Measurements from ENCODE around the gene FAM89B. TPM values are rescaled to one million over a fixed set of nuclear protein-coding genes. Genes with fewer than 3 reads are reported as not detected.

FAM89B gene
- polyA plus RNA-seq, 1 donor from 2014 or later = 75.1 TPM

DNA sequence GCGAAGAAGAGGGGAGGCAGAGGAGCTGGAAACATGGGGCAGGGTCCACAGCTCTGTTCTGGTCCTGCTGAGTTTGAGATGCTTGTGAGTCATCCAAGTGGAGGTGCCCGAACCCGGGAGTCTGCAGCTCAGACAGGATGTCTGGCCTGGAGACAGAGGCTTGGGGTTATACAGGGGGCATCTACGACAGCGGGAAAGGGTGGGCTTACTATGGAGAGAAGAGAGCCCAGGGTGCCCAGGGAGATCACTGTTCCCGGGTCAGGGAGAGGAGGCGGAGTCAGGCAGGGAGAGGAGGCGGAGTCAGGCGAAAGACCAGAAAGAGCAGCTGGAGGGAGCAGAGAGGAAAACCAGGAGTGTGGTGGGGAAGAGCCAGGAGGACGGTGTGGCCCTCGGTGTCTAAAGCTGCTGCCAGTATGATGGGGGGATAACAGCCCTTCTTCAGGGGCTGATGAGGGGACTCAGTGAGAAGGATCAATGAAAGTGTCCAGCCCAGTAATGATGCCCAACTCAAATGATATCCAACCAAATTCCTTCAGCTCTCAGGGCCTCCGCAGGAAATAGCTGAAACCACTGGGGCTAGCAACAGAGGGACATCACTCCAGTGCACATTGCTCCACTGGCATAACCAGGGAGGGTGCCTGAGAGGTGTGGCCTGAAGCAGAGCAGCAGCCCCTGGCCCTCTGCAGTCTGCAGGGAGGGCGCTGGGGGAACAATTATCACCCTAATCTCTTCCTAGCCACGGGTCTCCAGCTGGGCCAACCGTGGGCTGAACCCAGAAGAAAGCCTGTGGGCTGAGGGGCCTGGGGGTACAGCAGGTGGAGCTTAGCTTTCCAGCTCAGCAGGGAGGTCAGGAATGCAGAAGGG is 11.6 kb upstream of the FAM89B start:
- Histone ChIP-seq H2AFZ (ENCODE audit: low read depth, low read length) (no peak overlapping the region), H3K9me2 (ENCODE audit: insufficient read depth, low read length) (no peaks in the 10 kb centered on the region), H3K9me3 (ENCODE audit: low read length) (no peaks in the 10 kb centered on the region), H3K9ac (ENCODE audit: low read length) (no peak overlapping the region), H3F3A (ENCODE audit: insufficient read depth, low read length, poor library complexity, severe bottlenecking) (no peaks in the 10 kb centered on the region), H3K4me2 (ENCODE audit: low read length) (no peak overlapping the region), H3K27ac (ENCODE audit: low read length) (no peak overlapping the region), H3K36me3 (ENCODE audit: insufficient read depth, low read length) (no peaks in the 10 kb centered on the region), H3K27me3 (ENCODE audit: insufficient read depth, low read depth, low read length) (no peaks in the 10 kb centered on the region), H4K20me1 (ENCODE audit: insufficient read depth) (no peaks in the 10 kb centered on the region), H3K4me3 (ENCODE audit: low read length) (no peak overlapping the region), H3K79me2 (replicated peaks; ENCODE audit: insufficient read depth, low read length) (no peaks in the 10 kb centered on the region)
- TF ChIP-seq MXI1 (conservative IDR thresholded peaks at IDR 0.05; ENCODE audit: poor library complexity, severe bottlenecking) (no peak), POLR2AphosphoS5 (IDR thresholded peaks at IDR 0.05) (no peak), EP300 (conservative IDR thresholded peaks at IDR 0.05; ENCODE audit: poor library complexity, severe bottlenecking) (no peak), RAD21 (conservative IDR thresholded peaks at IDR 0.05) (no peak), EZH2 (IDR thresholded peaks at IDR 0.05; ENCODE audit: borderline replicate concordance, insufficient read depth, low read length, poor library complexity, severe bottlenecking) (no peak), TAF1 (IDR thresholded peaks at IDR 0.05; ENCODE audit: low read depth) (no peak)
- TF ChIP-seq, protein P1, sequence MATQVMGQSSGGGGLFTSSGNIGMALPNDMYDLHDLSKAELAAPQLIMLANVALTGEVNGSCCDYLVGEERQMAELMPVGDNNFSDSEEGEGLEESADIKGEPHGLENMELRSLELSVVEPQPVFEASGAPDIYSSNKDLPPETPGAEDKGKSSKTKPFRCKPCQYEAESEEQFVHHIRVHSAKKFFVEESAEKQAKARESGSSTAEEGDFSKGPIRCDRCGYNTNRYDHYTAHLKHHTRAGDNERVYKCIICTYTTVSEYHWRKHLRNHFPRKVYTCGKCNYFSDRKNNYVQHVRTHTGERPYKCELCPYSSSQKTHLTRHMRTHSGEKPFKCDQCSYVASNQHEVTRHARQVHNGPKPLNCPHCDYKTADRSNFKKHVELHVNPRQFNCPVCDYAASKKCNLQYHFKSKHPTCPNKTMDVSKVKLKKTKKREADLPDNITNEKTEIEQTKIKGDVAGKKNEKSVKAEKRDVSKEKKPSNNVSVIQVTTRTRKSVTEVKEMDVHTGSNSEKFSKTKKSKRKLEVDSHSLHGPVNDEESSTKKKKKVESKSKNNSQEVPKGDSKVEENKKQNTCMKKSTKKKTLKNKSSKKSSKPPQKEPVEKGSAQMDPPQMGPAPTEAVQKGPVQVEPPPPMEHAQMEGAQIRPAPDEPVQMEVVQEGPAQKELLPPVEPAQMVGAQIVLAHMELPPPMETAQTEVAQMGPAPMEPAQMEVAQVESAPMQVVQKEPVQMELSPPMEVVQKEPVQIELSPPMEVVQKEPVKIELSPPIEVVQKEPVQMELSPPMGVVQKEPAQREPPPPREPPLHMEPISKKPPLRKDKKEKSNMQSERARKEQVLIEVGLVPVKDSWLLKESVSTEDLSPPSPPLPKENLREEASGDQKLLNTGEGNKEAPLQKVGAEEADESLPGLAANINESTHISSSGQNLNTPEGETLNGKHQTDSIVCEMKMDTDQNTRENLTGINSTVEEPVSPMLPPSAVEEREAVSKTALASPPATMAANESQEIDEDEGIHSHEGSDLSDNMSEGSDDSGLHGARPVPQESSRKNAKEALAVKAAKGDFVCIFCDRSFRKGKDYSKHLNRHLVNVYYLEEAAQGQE (IDR thresholded peaks at IDR 0.05; ENCODE audit: borderline replicate concordance) = no peak

DNA sequence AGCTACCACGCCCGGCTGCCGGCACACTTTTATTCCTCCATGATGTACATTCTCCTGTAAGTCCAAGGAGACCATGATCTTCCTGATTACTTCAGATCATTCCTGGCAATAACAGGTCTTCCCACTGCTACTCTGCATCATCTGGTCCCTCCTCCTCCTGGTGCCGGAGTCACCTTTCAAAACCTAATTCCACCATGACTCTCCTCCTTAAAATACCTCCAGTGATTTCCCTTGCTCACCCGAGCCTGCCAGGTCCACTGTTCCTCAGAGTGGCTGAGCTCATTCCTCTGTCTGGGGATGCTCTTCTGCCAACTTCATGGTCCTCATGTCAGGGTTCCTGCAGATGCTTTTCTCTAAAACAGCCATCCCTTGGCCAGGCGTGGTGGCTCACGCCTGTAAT is 10.3 kb upstream of the FAM89B start:
- no peaks in the 10 kb centered on the region for H3K9me2 ChIP-seq (ENCODE audit: insufficient read depth, low read length)
- H3K27ac ChIP-seq (ENCODE audit: low read length) = no peak overlapping the region
- no peaks in the 10 kb centered on the region for H3K27me3 ChIP-seq (ENCODE audit: insufficient read depth, low read depth, low read length)
- no peak overlapping the region for H3K4me3 ChIP-seq (ENCODE audit: low read length)
- no peak overlapping the region for H3K4me2 ChIP-seq (ENCODE audit: low read length)
- H4K20me1 ChIP-seq (ENCODE audit: insufficient read depth) = no peaks in the 10 kb centered on the region
- TF ChIP-seq SMC3 (conservative IDR thresholded peaks at IDR 0.05; ENCODE audit: poor library complexity) (no peak), RAD21 (conservative IDR thresholded peaks at IDR 0.05) (no peak), POLR2AphosphoS5 (IDR thresholded peaks at IDR 0.05) (no peak), EP300 (conservative IDR thresholded peaks at IDR 0.05; ENCODE audit: poor library complexity, severe bottlenecking) (no peak)
- TF ChIP-seq, protein P2, sequence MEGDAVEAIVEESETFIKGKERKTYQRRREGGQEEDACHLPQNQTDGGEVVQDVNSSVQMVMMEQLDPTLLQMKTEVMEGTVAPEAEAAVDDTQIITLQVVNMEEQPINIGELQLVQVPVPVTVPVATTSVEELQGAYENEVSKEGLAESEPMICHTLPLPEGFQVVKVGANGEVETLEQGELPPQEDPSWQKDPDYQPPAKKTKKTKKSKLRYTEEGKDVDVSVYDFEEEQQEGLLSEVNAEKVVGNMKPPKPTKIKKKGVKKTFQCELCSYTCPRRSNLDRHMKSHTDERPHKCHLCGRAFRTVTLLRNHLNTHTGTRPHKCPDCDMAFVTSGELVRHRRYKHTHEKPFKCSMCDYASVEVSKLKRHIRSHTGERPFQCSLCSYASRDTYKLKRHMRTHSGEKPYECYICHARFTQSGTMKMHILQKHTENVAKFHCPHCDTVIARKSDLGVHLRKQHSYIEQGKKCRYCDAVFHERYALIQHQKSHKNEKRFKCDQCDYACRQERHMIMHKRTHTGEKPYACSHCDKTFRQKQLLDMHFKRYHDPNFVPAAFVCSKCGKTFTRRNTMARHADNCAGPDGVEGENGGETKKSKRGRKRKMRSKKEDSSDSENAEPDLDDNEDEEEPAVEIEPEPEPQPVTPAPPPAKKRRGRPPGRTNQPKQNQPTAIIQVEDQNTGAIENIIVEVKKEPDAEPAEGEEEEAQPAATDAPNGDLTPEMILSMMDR (IDR thresholded peaks at IDR 0.05; ENCODE audit: poor library complexity, severe bottlenecking) = no peak
- TF ChIP-seq, protein P1 (IDR thresholded peaks at IDR 0.05; ENCODE audit: borderline replicate concordance) = no peak
- H3K9ac ChIP-seq (ENCODE audit: low read length) = no peak overlapping the region
- H3K36me3 ChIP-seq (ENCODE audit: insufficient read depth, low read length) = no peaks in the 10 kb centered on the region
- no peaks in the 10 kb centered on the region for H3F3A ChIP-seq (ENCODE audit: insufficient read depth, low read length, poor library complexity, severe bottlenecking)
- peaks cover 2% of the 10 kb centered on the region for H3K79me2 ChIP-seq (replicated peaks; ENCODE audit: insufficient read depth, low read length)
- H3K9me3 ChIP-seq (ENCODE audit: low read length) = no peaks in the 10 kb centered on the region
- no peak overlapping the region for H2AFZ ChIP-seq (ENCODE audit: low read depth, low read length)

Measured in neural cell (in vitro differentiated cells).